Smooth muscle cell (in vitro differentiated cells): Measurements from ENCODE around the gene MCTP2. TPM values are rescaled to one million over a fixed set of nuclear protein-coding genes. Genes with fewer than 3 reads are reported as not detected.

Experiments used
- DNase-seq: peaks from one replicate; lab custom pipeline; 2025; ENCODE audit not compliant: unreplicated experiment; lab: John Stamatoyannopoulos, UW
- H2AFZ ChIP-seq: fragments of 200-600 bp; sonication (generic); 2 replicates; pipeline ENCODE4 v1.6.0; 2016; ENCODE audit warnings: antibody characterized with exemption, low read depth, mild to moderate bottlenecking
- H3F3A ChIP-seq: fragments of 200-600 bp; sonication (generic); 2 replicates; pipeline ENCODE4 v1.6.0; 2017; ENCODE audit warnings: antibody characterized with exemption, low read depth
- H3K27ac ChIP-seq: fragments of 200-600 bp; sonication (generic); 2 replicates; pipeline ENCODE4 v1.5.1; 2016; ENCODE audit warnings: low read depth, mild to moderate bottlenecking
- H3K27me3 ChIP-seq: fragments of 200-600 bp; sonication (generic); 2 replicates; pipeline ENCODE4 v1.6.1; 2016; ENCODE audit warnings: low read depth, mild to moderate bottlenecking
- H3K36me3 ChIP-seq: fragments of 200-600 bp; sonication (generic); 2 replicates; pipeline ENCODE4 v1.5.1; 2016; ENCODE audit warnings: low read depth
- H3K4me1 ChIP-seq: fragments of 200-600 bp; sonication (generic); 2 replicates; pipeline ENCODE4 v1.5.1; 2016; ENCODE audit warnings: low read depth
- H3K4me2 ChIP-seq: fragments of 200-600 bp; sonication (generic); 2 replicates; pipeline ENCODE4 v1.6.0; 2016; ENCODE audit warnings: mild to moderate bottlenecking
- H3K4me3 ChIP-seq: fragments of 200-600 bp; sonication (generic); 2 replicates; pipeline ENCODE4 v1.5.1; 2016; ENCODE audit warnings: mild to moderate bottlenecking
- H3K79me2 ChIP-seq: fragments of 200-600 bp; sonication (generic); 2 replicates; pipeline ENCODE4 v1.6.0; 2016; ENCODE audit warnings: low read depth, mild to moderate bottlenecking
- H3K9ac ChIP-seq: fragments of 200-600 bp; sonication (generic); 2 replicates; pipeline ENCODE4 v1.6.0; 2016; ENCODE audit warnings: low read depth
- H3K9me3 ChIP-seq: fragments of 200-600 bp; sonication (generic); replicated peaks from 2 replicates; pipeline ENCODE4 v1.5.1; 2016; ENCODE audit warnings: low read depth
- H4K20me1 ChIP-seq: fragments of 200-600 bp; sonication (generic); 2 replicates; pipeline ENCODE4 v1.6.0; 2016; ENCODE audit warnings: low read depth
- WGBS: methylation state at CpG from one replicate; pipeline ENCODE4 v1.1.7; 2016; ENCODE audit warnings: low lambda C conversion rate; 5-methylcytosine and 5-hydroxymethylcytosine counted together
- polyA plus RNA-seq: library from polyadenylated mRNA; unstranded; fragments of >200 nt; fragmentation: Nextera tagmentation; extraction: Ambion mirVana; gene quantifications from 2 replicates; pipeline ENCODE4 v1.2.1, GENCODE V29; 2016
- total RNA-seq: library from RNA; depleted of rRNA; stranded (reverse); fragments of >200 nt; gene quantifications from 2 replicates; pipeline ENCODE4 v1.2.3, GENCODE V29; 2014
- TF ChIP-seq, protein P1 (sequence below): fragments of 200-600 bp; sonication (generic); IDR thresholded peaks from 2 replicates; pipeline ENCODE4 v1.5.1; 2017; ENCODE audit warnings: borderline replicate concordance, mild to moderate bottlenecking, antibody characterized with exemption; ENCODE audit not compliant: insufficient read depth, poor library complexity, severe bottlenecking

The MCTP2 gene
- total and polyA plus RNA-seq, 2 experiments from 2014 or later = 12.1 to 32.1 TPM

DNA sequence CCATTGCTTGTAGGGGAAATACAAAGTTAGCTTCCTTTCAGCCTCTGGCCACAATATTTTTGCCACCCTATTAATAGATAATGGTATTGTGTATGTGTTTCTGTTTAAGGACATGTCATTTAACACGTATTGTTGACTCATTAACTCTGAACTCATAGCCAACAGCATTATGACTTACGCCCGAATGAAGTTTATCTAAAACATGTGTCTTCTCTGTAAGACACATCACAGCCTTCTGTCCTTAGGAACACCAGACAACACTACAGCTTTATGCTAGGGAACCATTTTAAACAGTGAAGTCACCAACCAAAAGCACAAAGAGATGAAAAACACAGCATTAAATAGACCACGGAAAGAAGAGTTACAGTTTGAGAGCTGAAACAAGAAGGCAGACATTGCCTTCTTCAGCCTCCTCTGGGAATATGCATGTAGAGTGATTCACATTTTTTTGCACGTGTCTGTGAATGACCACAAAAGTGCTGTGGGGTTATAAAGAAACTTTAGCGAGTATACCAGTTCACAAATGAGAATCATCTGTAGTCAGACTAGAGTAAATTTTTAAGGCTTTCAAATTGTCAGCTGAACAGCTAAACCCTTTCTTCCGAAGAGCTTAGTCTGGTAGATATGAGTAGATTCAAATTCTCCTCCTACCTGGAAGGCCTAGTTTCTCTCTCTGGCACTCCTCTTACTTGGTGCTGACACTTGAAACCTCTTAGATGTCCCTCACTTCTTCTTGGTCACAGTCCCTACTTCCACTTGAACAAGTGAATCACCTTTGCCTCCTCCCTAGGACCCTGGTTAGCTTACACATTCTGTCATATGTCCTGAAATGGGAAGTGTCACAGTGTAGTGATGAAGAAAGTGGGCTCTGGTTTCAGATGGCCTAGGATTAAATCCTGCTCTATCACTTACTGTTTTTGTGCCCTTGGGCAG lies 32.2 kb downstream of the MCTP2 start:
- peak overlapping the region; percentile 39 for H3K4me2 ChIP-seq

DNA sequence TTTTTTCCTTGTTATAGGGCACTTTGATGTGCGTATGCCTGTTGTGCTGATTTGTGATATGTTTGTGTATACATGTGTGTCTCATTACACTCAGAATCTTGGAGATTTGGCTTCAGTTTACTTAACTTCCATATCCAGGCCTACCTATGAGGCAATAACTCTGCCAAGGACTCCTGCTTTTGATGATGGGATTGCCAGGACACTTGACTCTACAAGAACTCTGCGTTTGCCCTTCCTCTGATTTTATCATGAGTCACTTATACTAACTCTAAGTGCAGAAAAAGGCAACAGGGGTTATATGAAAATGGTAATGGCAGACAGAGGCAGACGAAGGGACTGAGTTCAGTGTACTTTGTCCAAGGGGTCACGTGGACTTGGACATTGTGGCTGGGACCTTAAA lies 33.6 kb downstream of the MCTP2 start:
- peaks cover 7% of the 10 kb centered on the region for H3K4me1 ChIP-seq
- WGBS = 69% methylated on average over 4 of the region's 4 CpGs
- peak overlapping the region; percentile 45 for H3K4me2 ChIP-seq
- H3K27me3 ChIP-seq = no peaks in the 10 kb centered on the region
- H4K20me1 ChIP-seq = peaks cover 3% of the 10 kb centered on the region
- TF ChIP-seq, protein P1, sequence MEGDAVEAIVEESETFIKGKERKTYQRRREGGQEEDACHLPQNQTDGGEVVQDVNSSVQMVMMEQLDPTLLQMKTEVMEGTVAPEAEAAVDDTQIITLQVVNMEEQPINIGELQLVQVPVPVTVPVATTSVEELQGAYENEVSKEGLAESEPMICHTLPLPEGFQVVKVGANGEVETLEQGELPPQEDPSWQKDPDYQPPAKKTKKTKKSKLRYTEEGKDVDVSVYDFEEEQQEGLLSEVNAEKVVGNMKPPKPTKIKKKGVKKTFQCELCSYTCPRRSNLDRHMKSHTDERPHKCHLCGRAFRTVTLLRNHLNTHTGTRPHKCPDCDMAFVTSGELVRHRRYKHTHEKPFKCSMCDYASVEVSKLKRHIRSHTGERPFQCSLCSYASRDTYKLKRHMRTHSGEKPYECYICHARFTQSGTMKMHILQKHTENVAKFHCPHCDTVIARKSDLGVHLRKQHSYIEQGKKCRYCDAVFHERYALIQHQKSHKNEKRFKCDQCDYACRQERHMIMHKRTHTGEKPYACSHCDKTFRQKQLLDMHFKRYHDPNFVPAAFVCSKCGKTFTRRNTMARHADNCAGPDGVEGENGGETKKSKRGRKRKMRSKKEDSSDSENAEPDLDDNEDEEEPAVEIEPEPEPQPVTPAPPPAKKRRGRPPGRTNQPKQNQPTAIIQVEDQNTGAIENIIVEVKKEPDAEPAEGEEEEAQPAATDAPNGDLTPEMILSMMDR = no peak
- no peak for DNase-seq
- peak overlapping the region; percentile 87 for H3K27ac ChIP-seq
- no peak overlapping the region for H3K4me3 ChIP-seq
- H3K79me2 ChIP-seq = peaks cover 6% of the 10 kb centered on the region
- no peak overlapping the region for H2AFZ ChIP-seq
- H3K36me3 ChIP-seq = no peaks in the 10 kb centered on the region
- H3K9ac ChIP-seq = no peak overlapping the region
- no peaks in the 10 kb centered on the region for H3F3A ChIP-seq
- H3K9me3 ChIP-seq = no peaks in the 10 kb centered on the region

More for the DNA sequence above, 32.2 kb downstream of the MCTP2 start:
- Histone ChIP-seq H3K36me3 (no peaks in the 10 kb centered on the region), H3K4me1 (peaks cover 7% of the 10 kb centered on the region), H3F3A (no peaks in the 10 kb centered on the region), H4K20me1 (peaks cover 17% of the 10 kb centered on the region), H2AFZ (no peak overlapping the region), H3K4me3 (no peak overlapping the region), H3K79me2 (no peaks in the 10 kb centered on the region), H3K9ac (peak overlapping the region; percentile 63), H3K9me3 (no peaks in the 10 kb centered on the region), H3K27me3 (no peaks in the 10 kb centered on the region), H3K27ac (peak overlapping the region; percentile 87)
- 38% methylated on average over 7 of the region's 7 CpGs for WGBS
- DNase-seq = no peak
- TF ChIP-seq, protein P1 = no peak

- Histone ChIP-seq H3K9me3 (no peaks in the 10 kb centered on the region), H3K4me3 (no peak overlapping the region), H3K27ac (peak overlapping the region; percentile 87), H3K9ac (no peak overlapping the region), H2AFZ (no peak overlapping the region), H3K4me2 (peak overlapping the region; percentile 45), H3F3A (no peaks in the 10 kb centered on the region), H3K79me2 (peaks cover 14% of the 10 kb centered on the region), H3K36me3 (no peaks in the 10 kb centered on the region), H4K20me1 (no peaks in the 10 kb centered on the region), H3K4me1 (peaks cover 7% of the 10 kb centered on the region), H3K27me3 (no peaks in the 10 kb centered on the region)
- DNase-seq = no peak
- TF ChIP-seq, protein P1 = no peak
- WGBS = 61% methylated on average over 6 of the region's 6 CpGs
These were observed 34.6 kb downstream of the MCTP2 start for GRCh38 chr15:94265982-94266381.
